Activated CD4-positive, alpha-beta T cell treated with anti-CD3 and anti-CD28 coated beads for 36 hours (primary cell): Measurements from ENCODE around the gene ZCCHC14. TPM values are rescaled to one million over a fixed set of nuclear protein-coding genes. Genes with fewer than 3 reads are reported as not detected.

Source experiments
- ATAC-seq: fragments of 200-7000 bp; cut with Tn5 transposase; one replicate; pipeline ENCODE4 v1.10.0; 2021; ENCODE audit warnings: mild to moderate bottlenecking, moderate library complexity
- CTCF ChIA-PET: fragments of 350-600 bp; sonication (Branson Sonifier 250); formaldehyde crosslinking; loops from one replicate; lab custom pipeline; 2021; ENCODE audit warnings: antibody characterized with exemption; lab: Charles Lee
- POLR2A ChIA-PET: fragments of 350-600 bp; sonication (Branson Sonifier 250); formaldehyde crosslinking; loops from one replicate; lab custom pipeline; 2021; ENCODE audit warnings: antibody characterized with exemption, inconsistent platforms; lab: Charles Lee
- DNase-seq: peaks from one replicate; pipeline ENCODE4 v3.0.0-alpha.2; 2020
- H3K27ac Mint-ChIP-seq: one replicate; pipeline ENCODE4 v1.8.0; 2021; ENCODE audit warnings: mixed read lengths
- H3K27me3 Mint-ChIP-seq: one replicate; pipeline ENCODE4 v1.8.0; 2021; ENCODE audit warnings: mixed read lengths
- H3K36me3 Mint-ChIP-seq: one replicate; pipeline ENCODE4 v1.8.0; 2021; ENCODE audit warnings: low read depth, mixed read lengths
- H3K4me1 Mint-ChIP-seq: one replicate; pipeline ENCODE4 v1.8.0; 2021; ENCODE audit warnings: mixed read lengths
- H3K4me3 Mint-ChIP-seq: one replicate; pipeline ENCODE4 v1.8.0; 2021; ENCODE audit warnings: mild to moderate bottlenecking, moderate library complexity, mixed read lengths
- H3K9me3 Mint-ChIP-seq: one replicate; pipeline ENCODE4 v1.8.0; 2021; ENCODE audit warnings: low read depth, mixed read lengths
- intact Hi-C, 2 experiments: fragments of 100-400 bp; cut with DNase I in 1 of 2; cut with micrococcal nuclease in 1 of 2; formaldehyde crosslinking; loops; one replicate each; pipeline versions ENCODE4 v1.14.2 to v1.15.1; 2022 to 2024; cut with DNase I, micrococcal nuclease
- total RNA-seq, 2 experiments: library from RNA; stranded (reverse); gene quantifications; one replicate each; pipeline ENCODE4 v1.2.3, GENCODE V29; 2021

The ZCCHC14 gene
- total RNA-seq, 2 experiments from 2014 or later = 10.1 to 12.9 TPM

- ATAC-seq = no peak
- no peaks in the 10 kb centered on the region for H3K27me3 Mint-ChIP-seq
- peaks cover 46% of the 10 kb centered on the region for H3K4me1 Mint-ChIP-seq
- POLR2A ChIA-PET = interaction anchor here (1.0 kb wide), 1 partner anchor 17 kb away, joined by 3 read pairs; no protein-coding TSS in a partner anchor
- H3K9me3 Mint-ChIP-seq = no peaks in the 10 kb centered on the region
- no peak for DNase-seq
- CTCF ChIA-PET = interaction anchor here (0.7 to 1.0 kb wide), 2 partner anchors 51 to 67 kb away, joined by 3 read pairs; no protein-coding TSS in a partner anchor
- peaks cover 22% of the 10 kb centered on the region for H3K36me3 Mint-ChIP-seq
- no peak overlapping the region for H3K4me3 Mint-ChIP-seq
- intact Hi-C loops = no loop called here
- peak overlapping the region; percentile 31 for H3K27ac Mint-ChIP-seq
These were observed 117.2 kb downstream of the ZCCHC14 start for GRCh38 chr16:87375426-87376135.

DNA sequence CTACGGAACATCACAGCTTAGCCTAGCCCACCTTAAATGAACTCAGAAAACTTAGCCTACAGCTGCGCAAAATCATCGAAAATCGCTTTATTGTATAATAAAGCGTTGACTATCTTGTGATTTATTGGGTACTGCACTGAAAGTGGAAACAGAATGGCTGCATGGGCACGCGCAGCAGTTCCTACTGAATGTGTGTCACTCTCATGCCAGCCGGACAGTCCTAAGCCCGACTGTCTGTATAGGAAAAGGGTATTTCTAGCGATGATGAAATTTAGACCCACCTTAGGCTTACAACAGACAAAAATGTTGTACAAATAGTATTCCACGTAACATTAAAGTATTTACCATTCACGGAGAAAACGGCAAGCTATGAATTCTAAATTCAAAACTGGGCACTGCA lies 118.5 kb downstream of the ZCCHC14 start:
- peaks cover 41% of the 10 kb centered on the region for H3K4me1 Mint-ChIP-seq
- POLR2A ChIA-PET = interaction anchor here (0.5 to 0.6 kb wide), 2 partner anchors 9 to 379 kb away, joined by 3 to 4 read pairs; partner anchors contain the start of gene FBXO31

GRCh38 chr16:87372305-87372704 lies 120.5 kb downstream of the ZCCHC14 start:
- Mint-ChIP-seq H3K4me1 (peaks cover 55% of the 10 kb centered on the region), H3K36me3 (peaks cover 8% of the 10 kb centered on the region), H3K4me3 (no peak overlapping the region), H3K9me3 (no peaks in the 10 kb centered on the region), H3K27ac (no peak overlapping the region), H3K27me3 (no peaks in the 10 kb centered on the region)
- POLR2A ChIA-PET = no interaction called here
- DNase-seq (no peak), ATAC-seq (no peak)
- intact Hi-C loops = no loop called here
- CTCF ChIA-PET = no interaction called here

More for the DNA sequence above, 118.5 kb downstream of the ZCCHC14 start:
- no peaks in the 10 kb centered on the region for H3K27me3 Mint-ChIP-seq
- intact Hi-C loops = no loop called here
- H3K9me3 Mint-ChIP-seq = no peaks in the 10 kb centered on the region
- no peak overlapping the region for H3K4me3 Mint-ChIP-seq
- CTCF ChIA-PET = interaction anchor here (0.5 to 0.6 kb wide), 2 partner anchors 122 to 630 kb away, joined by 3 read pairs; no protein-coding TSS in a partner anchor
- H3K36me3 Mint-ChIP-seq = peaks cover 19% of the 10 kb centered on the region
- no peak overlapping the region for H3K27ac Mint-ChIP-seq
- no peak for DNase-seq
- ATAC-seq = no peak

DNA sequence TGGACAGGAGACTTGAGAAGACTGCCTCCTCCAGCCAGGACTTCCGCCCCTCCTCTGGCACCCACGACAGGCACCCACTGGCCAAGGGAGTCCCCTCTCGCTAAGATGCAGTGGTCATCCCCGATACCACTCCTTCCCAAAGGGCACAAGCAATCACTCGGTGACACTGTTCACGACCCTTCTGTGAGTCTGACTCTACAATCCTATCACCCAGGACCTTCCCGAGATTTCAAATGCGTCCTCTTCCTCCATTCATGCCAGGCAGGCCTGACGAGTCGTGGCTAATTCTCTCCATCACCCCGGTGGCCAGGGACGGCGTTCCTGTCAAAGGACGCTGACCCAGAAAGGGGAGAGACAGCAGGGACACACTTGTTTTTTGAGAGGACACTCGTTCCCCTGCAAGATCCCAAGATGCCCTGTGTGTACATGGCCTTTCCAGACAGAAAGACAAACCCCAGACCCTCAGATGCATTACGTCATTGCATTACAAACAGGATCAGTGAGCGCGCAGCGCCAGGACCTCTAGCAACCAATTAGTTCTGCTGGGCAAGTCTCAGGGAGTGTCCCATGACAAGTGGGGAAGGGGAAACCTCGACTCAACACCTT lies 121.5 kb downstream of the ZCCHC14 start:
- no peak for ATAC-seq
- Mint-ChIP-seq H3K27ac (no peak overlapping the region), H3K4me1 (peaks cover 46% of the 10 kb centered on the region), H3K36me3 (peaks cover 7% of the 10 kb centered on the region), H3K27me3 (no peaks in the 10 kb centered on the region), H3K9me3 (no peaks in the 10 kb centered on the region), H3K4me3 (no peak overlapping the region)
- peak; percentile 32 for DNase-seq
- POLR2A ChIA-PET = no interaction called here
- CTCF ChIA-PET = no interaction called here
- intact Hi-C loops = no loop called here

DNA sequence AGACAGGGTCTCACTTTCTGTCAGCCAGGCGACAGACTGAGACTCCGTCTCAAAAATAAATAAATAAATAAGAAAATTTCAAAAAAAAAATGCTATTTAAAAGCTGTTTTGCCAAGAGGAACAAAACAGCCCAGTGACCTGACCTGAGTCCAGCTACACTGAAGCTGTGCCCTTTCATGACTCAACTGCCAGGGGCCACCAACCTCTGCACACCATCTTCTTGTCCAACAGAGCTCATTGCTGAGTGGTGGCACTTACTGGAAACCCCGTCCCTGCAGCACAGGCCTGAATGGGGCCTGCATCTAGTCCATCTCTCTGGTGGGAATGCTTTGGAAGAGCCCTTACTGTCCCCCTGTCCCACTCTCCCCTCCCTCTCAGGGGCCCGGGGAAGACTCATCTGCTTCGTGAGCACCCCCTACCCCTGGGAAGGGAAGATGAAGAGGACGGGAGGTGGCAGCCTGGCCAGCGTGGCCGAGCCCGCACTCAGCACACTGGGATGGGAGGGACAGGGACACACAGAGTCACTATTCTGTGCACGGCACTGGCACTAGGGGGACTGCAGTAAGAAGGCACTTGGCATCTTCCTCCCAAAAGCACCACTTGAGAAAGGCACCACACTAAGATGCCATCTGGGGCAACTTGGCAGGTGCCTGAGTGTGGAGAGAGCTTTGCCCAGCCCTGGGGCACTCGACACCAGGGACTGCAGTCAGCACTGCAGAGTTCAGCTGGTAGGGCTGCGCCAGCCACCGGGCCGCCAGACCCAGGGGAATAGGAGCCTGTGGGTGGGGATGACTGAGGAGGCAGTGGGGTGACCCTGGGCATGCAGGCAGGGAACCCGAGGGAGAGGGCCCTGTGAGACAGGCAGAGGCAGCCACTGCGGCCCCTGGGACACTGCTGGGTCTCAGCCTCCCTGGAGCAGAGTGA lies 122.8 kb downstream of the ZCCHC14 start:
- no peaks in the 10 kb centered on the region for H3K9me3 Mint-ChIP-seq
- POLR2A ChIA-PET = no interaction called here
- H3K36me3 Mint-ChIP-seq = peaks cover 9% of the 10 kb centered on the region
- H3K4me1 Mint-ChIP-seq = peaks cover 43% of the 10 kb centered on the region
- CTCF ChIA-PET = no interaction called here
- H3K4me3 Mint-ChIP-seq = no peak overlapping the region
- no peak for DNase-seq
- H3K27me3 Mint-ChIP-seq = no peaks in the 10 kb centered on the region
- H3K27ac Mint-ChIP-seq = no peak overlapping the region
- intact Hi-C loops = no loop called here
- ATAC-seq = no peak

GRCh38 chr16:87369117-87369765 lies 123.6 kb downstream of the ZCCHC14 start:
- Mint-ChIP-seq H3K4me3 (no peak overlapping the region), H3K27me3 (no peaks in the 10 kb centered on the region), H3K36me3 (peaks cover 11% of the 10 kb centered on the region), H3K9me3 (no peaks in the 10 kb centered on the region), H3K27ac (no peak overlapping the region), H3K4me1 (peaks cover 48% of the 10 kb centered on the region)
- DNase-seq (no peak), ATAC-seq (no peak)
- CTCF ChIA-PET = no interaction called here
- POLR2A ChIA-PET = no interaction called here
- intact Hi-C loops = no loop called here

- Mint-ChIP-seq H3K4me3 (no peak overlapping the region), H3K9me3 (no peaks in the 10 kb centered on the region), H3K27me3 (no peaks in the 10 kb centered on the region), H3K36me3 (peaks cover 11% of the 10 kb centered on the region), H3K27ac (peak overlapping the region; percentile 53), H3K4me1 (peaks cover 46% of the 10 kb centered on the region)
- CTCF ChIA-PET = no interaction called here
- intact Hi-C loops = no loop called here
- no peak for ATAC-seq
- POLR2A ChIA-PET = no interaction called here
- no peak for DNase-seq
These were observed 124.6 kb downstream of the ZCCHC14 start for GRCh38 chr16:87368029-87368770.

GRCh38 chr16:87367529-87367928 lies 125.3 kb downstream of the ZCCHC14 start:
- no peaks in the 10 kb centered on the region for H3K27me3 Mint-ChIP-seq
- CTCF ChIA-PET = no interaction called here
- H3K36me3 Mint-ChIP-seq = peaks cover 11% of the 10 kb centered on the region
- intact Hi-C loops = no loop called here
- H3K4me3 Mint-ChIP-seq = no peak overlapping the region
- POLR2A ChIA-PET = no interaction called here
- H3K4me1 Mint-ChIP-seq = peaks cover 46% of the 10 kb centered on the region
- DNase-seq (no peak), ATAC-seq (no peak)
- H3K27ac Mint-ChIP-seq = no peak overlapping the region
- no peaks in the 10 kb centered on the region for H3K9me3 Mint-ChIP-seq

- H3K4me3 Mint-ChIP-seq = no peak overlapping the region
These were observed 125.9 kb downstream of the ZCCHC14 start for GRCh38 chr16:87366930-87367329.

DNA sequence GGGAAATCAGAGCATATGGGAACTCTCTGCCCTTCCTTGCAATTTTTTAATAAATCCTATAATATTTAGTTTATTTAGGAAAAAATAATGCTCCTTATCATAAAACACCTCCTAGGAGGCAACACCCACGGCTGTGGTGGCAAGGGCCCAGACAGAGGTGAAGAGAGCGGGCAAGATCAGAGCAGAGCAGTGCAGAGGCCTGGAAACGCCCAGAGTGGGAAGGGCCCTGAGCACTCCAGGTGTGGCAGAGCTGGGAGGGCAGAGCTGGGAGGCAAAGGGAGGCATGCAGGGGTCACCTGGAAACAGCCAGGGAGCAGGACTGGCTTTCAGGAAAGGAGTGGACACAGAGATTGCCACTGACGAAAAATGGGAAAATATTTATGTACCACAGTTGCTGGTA lies 126.5 kb downstream of the ZCCHC14 start:
- no peaks in the 10 kb centered on the region for H3K9me3 Mint-ChIP-seq
- ATAC-seq (no peak), DNase-seq (no peak)
- H3K4me3 Mint-ChIP-seq = no peak overlapping the region
- peaks cover 38% of the 10 kb centered on the region for H3K4me1 Mint-ChIP-seq
- H3K27me3 Mint-ChIP-seq = no peaks in the 10 kb centered on the region
- H3K36me3 Mint-ChIP-seq = peaks cover 11% of the 10 kb centered on the region
- POLR2A ChIA-PET = no interaction called here
- CTCF ChIA-PET = no interaction called here
- intact Hi-C loops = no loop called here
- H3K27ac Mint-ChIP-seq = no peak overlapping the region

More at GRCh38 chr16:87366930-87367329, 125.9 kb downstream of the ZCCHC14 start:
- Mint-ChIP-seq H3K27ac (no peak overlapping the region), H3K36me3 (peaks cover 11% of the 10 kb centered on the region), H3K9me3 (no peaks in the 10 kb centered on the region), H3K4me1 (peaks cover 45% of the 10 kb centered on the region), H3K27me3 (no peaks in the 10 kb centered on the region)
- DNase-seq (no peak), ATAC-seq (no peak)
- intact Hi-C loops = no loop called here
- CTCF ChIA-PET = no interaction called here
- POLR2A ChIA-PET = no interaction called here
